Activated CD4-positive, alpha-beta T cell treated with anti-CD3 and anti-CD28 coated beads, Interleukin-2, amount 50 U/mL, for 4 hours (primary cell): ENCODE data around the gene OBSCN.

Experiments used
- DNase-seq, 2 experiments: peaks; one replicate each; pipeline ENCODE4 v3.0.0-alpha.2; 2020

Gene OBSCN

GRCh38 chr1:228393811-228394570, 186.1 kb downstream of the OBSCN start:
- no peak for DNase-seq

DNA sequence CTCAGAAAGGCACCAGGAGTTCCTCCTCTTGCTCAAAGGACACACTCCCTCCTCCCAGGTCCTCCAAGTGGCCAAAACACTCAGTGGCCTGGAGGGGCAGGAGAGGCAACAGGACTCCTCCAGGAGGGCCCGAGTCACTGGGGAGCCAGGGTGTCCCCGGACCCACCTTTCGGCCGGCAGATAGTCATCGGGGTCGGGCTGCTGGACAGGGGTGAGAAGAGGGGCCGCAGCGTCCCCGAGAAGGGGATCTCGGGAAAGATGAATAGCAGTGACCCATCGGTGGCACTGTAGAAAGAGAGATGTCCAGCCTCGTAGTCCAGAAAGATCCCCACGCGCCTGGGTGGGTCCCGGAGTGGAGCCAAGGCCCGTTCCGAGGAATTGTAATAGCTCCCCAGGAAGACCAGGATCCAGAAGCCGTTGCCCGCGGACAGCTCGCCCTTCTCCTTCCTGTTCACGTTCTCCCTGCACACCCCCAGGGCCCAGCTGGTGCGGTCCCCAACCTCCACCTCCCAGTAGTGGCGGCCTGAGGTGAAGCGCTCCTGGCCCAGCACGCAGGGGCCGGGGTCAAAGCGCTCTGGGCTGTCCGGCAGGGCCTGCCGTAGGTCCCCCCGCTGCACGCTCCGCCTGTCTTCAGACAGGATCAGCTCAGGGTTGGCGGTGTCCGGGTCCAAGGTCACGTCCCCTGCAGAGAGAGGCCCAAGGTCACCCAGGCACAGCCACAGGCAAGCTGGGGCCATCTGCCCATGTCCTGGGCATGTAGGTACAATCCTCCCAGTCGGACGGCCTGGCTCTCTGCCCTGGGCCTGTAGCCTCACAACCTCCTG, 186.9 kb downstream of the OBSCN start:
- no peak for DNase-seq

DNA sequence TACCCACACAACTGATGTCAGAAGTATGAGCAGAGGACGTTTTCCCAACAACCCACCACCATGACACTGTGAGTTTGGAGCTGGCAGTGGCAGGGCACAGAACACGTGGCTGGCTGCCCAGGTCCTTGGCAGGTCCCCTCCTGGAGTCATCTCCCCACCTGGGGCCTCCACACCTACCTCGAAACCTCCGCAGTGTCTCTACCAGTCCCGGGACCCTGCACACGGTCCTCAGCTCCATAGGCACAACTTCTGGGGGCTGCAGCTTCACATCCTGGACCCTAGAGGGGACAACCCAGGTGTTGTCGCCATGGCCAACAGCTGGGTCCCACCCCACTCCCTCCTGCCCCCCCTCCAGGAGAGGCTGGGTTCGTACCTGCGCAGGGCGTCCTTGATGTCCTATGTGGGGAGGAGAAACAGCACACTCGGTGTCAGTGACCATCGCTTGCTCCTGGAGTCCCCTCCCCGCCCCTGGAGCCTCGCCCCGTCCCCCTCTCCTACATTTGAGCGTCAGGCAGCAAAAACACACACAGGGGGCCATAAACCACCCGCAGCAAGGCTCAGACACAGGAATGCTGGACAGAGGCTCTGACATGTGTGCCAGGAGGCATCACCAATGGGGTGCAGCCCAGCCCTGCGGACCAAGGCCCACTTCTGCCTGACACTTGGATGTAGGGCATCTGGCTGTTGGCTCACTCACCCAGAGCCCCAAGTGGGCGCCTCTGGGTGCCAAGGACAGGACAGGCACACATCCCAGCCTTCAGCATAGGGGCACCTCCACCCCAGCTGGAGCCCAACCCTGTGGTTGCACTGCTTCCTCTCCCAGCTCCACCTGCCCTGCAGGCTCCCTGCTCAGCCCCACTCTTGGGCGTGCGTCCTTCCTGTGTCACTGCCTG, 189.2 kb downstream of the OBSCN start:
- no peak for DNase-seq

GRCh38 chr1:228397966-228398365, 190.1 kb downstream of the OBSCN start:
- DNase-seq: no peak

DNA sequence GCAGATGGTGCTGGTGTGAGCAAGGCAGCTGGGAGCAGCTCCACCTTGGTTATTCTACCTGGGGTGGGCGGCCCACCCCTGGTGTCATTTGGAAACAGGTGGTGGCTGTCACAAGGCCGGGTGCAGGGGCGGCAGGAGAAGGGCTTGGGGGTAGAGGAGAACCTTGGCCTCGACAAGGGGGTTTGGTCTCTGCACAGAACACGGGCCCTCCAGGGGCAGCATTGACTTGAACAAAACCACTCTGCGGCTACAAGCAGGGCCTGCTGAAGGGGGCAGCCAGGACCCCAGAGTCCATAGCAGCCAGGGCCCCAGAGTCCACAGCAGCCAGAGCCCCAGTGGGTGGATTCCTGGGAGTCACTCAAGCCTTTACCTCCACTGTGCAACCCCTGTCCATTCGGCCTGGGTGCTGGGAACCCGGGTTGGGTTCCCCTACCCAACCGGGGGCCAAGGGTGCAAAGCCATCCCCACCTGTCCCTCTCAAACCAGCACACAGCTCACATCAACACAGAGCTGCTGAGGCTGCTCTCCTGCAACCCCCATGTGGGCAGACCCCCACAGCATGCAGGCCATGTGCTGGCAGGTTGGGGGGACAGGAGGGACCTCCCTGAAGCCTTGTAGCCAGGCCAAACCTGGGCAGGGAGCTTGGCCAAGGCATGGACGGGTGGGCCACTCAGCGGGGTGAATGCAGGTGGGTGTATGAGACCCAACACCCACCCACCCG, 191.1 kb downstream of the OBSCN start:
- no peak for DNase-seq

- no peak for DNase-seq
These were observed 191.8 kb downstream of the OBSCN start for GRCh38 chr1:228399531-228400236.

DNA sequence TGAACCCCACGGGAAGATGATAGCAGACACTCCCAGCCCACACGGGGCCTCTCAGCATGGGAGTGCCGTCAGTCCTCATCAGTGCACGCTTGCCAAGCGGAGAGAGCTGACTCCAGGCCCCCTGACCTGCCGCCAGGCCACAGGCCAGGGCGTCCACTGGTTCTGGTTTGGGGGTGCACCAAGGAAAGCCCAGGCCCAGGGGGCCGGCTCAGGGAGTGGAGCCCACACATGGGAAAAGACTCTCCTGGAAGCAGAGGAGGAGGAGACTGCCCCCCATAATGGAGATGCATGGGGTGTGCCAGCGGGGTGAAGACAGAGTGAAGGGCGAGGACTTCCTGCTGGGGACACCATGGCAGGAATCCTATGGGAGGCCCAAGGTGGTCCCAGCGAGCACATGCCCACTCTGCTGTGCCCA, 192.4 kb downstream of the OBSCN start:
- DNase-seq: no peak

DNA sequence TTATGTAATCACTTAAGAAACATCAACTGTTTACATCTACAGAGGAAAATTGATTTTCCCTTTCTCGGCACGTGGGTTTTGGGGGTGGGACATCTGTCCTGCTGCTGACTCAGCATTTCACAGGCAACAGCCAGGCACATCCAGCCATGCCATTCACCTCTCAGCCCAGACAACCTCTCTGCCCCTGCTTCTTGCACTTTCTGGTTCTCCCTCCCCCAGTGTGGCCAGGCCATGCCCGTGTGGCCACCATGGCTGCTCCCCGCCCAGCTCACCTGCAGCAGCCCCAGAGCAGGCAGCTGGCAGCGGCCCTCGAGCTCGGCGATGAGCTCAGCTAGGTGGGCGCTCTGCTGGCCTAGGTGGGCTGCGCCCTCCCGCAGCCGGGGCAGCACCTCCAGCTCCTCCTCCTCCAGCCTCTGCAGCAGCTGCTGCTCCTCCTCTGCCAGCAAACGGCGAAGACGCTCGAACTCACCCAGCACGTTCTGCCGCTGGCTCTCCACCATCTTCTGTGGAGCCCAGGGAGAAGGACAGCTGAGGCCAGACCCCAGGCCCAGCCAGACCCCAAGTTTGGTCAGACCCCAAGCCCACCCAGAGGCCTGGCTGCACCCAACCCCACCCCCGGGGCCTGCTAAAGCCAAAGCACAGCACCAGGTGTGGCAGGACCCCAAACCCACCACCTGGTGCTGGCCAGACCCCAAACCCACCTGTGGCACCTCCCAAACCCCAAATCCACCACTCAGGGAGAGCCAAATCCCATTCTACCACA, 193.0 kb downstream of the OBSCN start:
- DNase-seq: no peak

DNA sequence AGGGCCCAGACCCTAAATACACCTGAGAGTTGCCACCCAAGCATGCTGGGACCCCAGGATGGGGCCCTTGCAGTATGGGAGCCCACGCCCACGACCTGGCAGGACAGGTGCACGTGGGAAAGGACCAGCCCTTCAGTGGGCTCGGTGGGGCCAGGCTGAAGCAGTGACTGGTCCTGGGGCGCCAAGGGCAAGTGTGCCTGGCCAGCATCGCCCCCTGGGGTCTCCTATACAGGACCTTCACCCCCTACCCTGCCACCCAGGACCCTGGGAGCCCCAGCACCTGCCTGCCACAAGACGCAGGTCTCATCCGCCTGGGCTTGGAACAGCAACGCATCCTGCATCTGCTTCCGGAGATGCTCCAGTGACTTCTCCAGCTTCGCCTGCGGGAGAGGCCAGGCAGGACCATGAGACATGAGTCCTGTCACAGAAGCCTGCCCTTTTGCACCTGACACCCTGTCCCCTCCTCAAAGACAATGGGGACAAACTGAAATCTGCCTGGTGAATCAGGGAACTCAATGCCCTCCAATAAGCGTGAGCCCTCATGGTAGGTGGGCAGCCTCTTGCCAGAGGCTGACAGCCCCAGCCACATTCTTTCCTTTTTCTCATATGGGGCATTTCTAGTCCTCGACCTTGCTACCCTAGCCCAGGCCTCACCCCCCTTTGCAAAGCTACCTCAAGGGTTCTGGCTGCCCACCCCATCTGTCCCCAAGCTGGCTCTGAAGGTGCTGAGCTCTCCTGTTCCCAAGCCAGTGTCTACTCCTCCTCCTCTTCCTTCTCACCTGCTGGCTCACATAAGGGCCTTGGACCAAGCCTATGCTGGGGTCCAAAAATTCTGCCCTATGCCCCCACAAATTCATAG, 194.2 kb downstream of the OBSCN start:
- no peak for DNase-seq

- no peak for DNase-seq
These were observed 194.8 kb downstream of the OBSCN start for GRCh38 chr1:228402641-228403025.

DNA sequence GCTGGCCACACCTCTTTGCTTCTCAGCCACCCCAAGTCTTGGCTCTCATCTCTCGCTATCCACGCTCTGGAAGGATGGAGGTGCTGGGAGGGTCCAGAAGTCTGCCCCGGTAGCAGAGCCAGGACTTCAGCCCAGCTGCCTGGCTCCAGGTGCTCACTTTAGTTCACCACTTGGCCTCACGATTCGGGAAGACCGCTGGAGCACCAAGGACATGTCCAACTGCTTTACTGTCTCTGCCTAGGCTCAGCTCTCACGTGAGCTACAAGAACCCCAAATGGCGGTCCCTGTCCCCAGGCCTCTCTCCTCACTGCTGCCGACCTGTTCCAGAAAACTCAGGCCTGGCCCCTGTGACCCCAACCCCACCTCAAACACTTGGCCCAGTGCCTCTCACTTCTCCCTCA, 195.4 kb downstream of the OBSCN start:
- no peak for DNase-seq

DNA sequence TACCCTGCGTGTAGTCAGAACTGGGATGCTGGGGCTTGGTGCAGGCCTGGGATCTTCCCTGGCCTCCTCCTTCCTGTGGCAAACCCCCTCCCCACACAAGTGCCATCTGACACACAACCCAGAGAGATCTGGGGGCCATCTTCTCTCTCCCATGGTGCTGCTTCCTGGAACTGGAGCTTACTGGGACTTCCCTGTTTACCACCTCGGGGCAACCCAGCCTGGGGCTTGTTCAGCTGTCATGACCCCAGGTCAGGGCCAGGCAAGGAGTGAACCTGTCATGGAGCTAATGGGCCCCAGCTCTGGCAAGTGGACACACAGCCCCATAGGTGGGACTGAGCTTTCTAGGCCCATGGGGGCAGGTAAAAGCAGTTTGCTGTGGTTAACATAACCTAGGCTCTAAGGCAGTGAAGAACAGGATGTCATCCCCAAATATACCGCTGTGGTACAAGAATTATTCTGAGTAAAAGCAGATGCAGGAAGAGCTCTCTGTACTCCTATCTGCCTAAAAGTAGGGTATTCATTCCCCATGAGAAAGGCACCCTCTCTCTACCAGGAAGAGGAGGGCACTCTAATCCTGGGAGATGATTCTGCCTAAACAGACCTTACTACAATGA, 196.4 kb downstream of the OBSCN start:
- DNase-seq: no peak

DNA sequence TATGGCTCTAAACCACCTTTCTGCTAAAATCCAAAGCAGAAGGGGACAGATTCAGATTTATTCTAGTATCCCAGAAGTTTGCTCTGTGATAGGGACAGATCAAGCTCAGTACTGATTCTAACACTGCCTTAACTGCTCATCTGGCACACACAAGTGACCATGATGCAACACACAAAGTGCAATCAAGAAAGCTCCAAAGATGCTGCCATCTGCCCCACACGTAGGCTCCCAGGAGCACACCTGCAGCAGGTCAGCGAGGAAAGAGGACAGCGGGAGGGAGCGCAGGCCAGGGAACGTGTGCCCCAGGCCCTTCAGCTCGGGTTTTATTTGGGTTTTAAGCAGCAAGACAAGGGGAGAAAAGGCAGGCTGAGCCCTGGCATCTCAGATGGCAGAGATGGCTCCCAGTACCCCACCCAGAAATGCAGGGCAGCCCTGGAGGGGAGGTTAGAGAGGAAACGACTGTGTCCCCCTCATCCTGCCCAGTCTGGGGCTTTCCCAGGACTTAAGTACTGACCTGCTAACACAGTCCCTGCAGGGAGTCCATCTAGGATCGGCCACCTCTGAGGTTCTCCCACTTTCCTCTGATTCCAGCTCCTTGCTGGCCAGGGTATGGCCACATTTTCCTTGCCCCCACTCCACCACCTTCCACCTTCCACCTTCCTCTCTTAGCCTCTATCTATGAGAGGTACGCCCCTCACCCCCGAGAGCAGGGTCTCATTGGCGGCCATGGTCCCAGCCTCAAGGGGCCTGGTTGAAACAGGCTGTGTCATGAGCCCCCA, 197.5 kb downstream of the OBSCN start:
- DNase-seq: no peak

GRCh38 chr1:228405979-228406228, 198.1 kb downstream of the OBSCN start:
- no peak for DNase-seq

DNA sequence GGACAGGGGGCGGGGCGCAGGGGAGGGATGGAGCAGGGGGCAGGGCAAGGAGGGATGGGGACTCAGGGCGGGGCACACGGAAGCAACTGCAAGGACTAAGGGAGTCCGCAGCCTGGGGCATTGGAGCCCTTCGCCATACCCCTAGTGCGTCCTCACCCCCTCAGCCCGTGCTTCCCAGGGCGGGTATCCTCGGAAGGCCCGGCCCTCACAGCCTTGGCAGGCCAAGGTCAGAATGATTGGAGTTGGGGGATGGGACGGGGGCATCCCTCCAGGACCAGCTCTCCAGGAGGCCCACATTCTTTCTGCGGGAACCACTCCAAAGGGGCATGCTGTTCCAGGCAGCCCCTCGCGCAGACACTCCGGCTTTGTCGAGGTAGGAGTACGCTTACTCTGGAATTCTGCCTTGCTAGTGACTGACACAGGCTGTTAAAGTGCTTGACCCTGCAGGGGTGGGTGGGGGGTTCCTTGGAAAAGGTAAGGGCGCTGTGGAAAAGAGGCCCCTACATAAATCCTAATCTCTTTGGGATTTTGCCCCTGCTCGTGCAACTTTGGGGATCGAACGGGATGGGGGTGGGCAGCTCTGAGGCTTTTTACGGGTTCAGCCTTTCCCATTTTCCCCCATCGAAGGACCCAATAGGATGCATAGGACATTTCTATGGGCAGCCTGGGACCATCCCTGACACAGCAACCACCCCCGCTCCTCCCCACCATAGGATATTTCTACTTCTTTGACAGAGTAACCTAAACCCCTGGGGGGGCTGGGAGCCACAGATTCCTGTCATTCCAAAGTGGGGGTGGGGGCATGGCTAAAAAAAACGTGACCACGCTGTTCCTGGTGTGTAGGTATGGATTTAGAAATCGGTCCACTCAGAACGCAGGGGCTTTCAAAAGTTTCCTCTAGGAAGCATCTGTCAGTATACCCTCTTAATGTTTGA, 199.5 kb downstream of the OBSCN start:
- no peak for DNase-seq

DNA sequence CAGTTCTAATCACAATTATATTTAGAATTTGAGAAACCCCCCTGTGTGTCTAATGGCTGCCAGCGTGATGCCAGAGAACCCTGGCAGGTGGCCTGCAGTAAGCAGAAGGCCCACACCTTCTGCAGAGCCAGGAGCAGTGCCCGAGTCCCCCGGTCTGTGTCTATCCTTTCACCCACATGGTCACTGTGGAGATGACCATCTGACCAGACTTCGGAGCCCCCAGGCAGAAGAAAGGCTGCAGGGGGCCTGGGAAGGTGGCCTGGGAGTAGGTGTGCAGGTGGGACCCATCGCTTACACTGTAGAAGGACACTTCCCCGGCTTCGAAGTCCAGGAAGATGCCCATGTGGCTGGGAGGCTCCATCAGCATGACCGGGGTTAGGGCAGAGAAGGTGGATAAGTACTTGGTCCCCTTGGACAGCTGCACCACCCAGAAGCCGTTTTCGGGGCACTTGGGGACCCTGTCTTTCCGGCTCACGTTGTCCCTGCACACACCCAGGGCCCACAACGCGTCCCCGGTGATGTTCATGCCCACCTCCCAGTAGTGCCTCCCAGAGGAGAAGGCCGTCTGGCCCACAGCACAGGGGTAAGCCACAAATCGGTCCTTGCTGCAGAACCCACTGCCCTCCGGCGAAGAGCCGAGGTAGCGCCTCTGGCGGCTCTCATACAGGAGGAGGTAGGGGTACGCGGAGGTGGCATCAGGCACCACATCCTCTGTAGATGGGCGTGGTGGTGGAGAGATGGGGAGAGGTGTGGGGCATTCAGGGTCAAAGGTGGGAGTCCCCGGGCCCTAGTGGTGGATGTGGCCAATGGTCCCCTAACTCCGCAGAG, 200.4 kb downstream of the OBSCN start:
- DNase-seq: no peak
